Neural cell (in vitro differentiated cells): ENCODE data around the gene NPEPL1. TPM values are rescaled to one million over a fixed set of nuclear protein-coding genes. Genes with fewer than 3 reads are reported as not detected.

Experiments used
- H2AFZ ChIP-seq: fragments of 200-600, 300-800 bp; sonication (generic), shearing (Covaris generic); 2 replicates; pipeline ENCODE4 v1.6.0; 2014; ENCODE audit warnings: low read depth, mild to moderate bottlenecking, antibody characterized with exemption, low read length, moderate library complexity
- H3F3A ChIP-seq: fragments of 200-600 bp; shearing (Covaris generic); 2 replicates; pipeline ENCODE4 v1.6.1; 2016; ENCODE audit warnings: mild to moderate bottlenecking, moderate library complexity, mixed read lengths, antibody characterized with exemption, low read length; ENCODE audit not compliant: insufficient read depth, poor library complexity, severe bottlenecking
- H3K27ac ChIP-seq: fragments of 200-600, 300-800 bp; sonication (generic), shearing (Covaris generic); 2 replicates; pipeline ENCODE4 v1.5.1; 2014; ENCODE audit warnings: mild to moderate bottlenecking, low read length, moderate library complexity
- H3K27me3 ChIP-seq: fragments of 300-800, 200-600 bp; sonication (generic), shearing (Covaris generic); 2 replicates; pipeline ENCODE4 v1.6.0; 2014; ENCODE audit warnings: mild to moderate bottlenecking, low read depth, low read length, moderate library complexity; ENCODE audit not compliant: insufficient read depth
- H3K36me3 ChIP-seq: fragments of 300-800, 200-600 bp; sonication (generic), shearing (Covaris generic); 2 replicates; pipeline ENCODE4 v1.5.1; 2014; ENCODE audit warnings: mild to moderate bottlenecking, antibody characterized with exemption, low read length, moderate library complexity; ENCODE audit not compliant: insufficient read depth
- H3K4me2 ChIP-seq: fragments of 300-800, 200-600 bp; sonication (generic), shearing (Covaris generic); 2 replicates; pipeline ENCODE4 v1.6.0; 2014; ENCODE audit warnings: mild to moderate bottlenecking, low read length
- H3K4me3 ChIP-seq: fragments of 300-800, 200-600 bp; sonication (generic), shearing (Covaris generic); 2 replicates; pipeline ENCODE4 v1.5.1; 2014; ENCODE audit warnings: mild to moderate bottlenecking, low read length, moderate library complexity
- H3K79me2 ChIP-seq: fragments of 200-600 bp; shearing (Covaris generic); replicated peaks from 2 replicates; pipeline ENCODE4 v1.6.0; 2014; ENCODE audit warnings: mild to moderate bottlenecking, low read length, moderate library complexity; ENCODE audit not compliant: insufficient read depth
- H3K9ac ChIP-seq: fragments of 300-800, 200-600 bp; sonication (generic), shearing (Covaris generic); 2 replicates; pipeline ENCODE4 v1.6.1; 2016; ENCODE audit warnings: mild to moderate bottlenecking, low read length, mixed read lengths
- H3K9me2 ChIP-seq: fragments of 200-600 bp; shearing (Covaris generic); 2 replicates; pipeline ENCODE4 v1.6.1; 2016; ENCODE audit warnings: mild to moderate bottlenecking, low read length, mixed read lengths; ENCODE audit not compliant: insufficient read depth
- H3K9me3 ChIP-seq: fragments of 200-600, 300-800 bp; sonication (generic), shearing (Covaris generic); 2 replicates; pipeline ENCODE4 v1.6.1; 2016; ENCODE audit warnings: mild to moderate bottlenecking, mixed run types, low read length, moderate library complexity, mixed read lengths
- H4K20me1 ChIP-seq: fragments of 200-600 bp; shearing (Covaris generic); 2 replicates; pipeline ENCODE4 v1.6.1; 2016; ENCODE audit warnings: mild to moderate bottlenecking, mixed run types; ENCODE audit not compliant: insufficient read depth
- CTCF ChIP-seq: fragments of 450-650 bp; IDR thresholded peaks from 2 replicates; pipeline ENCODE4 v1.5.1; 2014; ENCODE audit warnings: antibody characterized with exemption, mild to moderate bottlenecking, moderate library complexity; ENCODE audit not compliant: poor library complexity, severe bottlenecking
- EP300 ChIP-seq: fragments of 450-650 bp; conservative IDR thresholded peaks from 2 replicates; pipeline ENCODE4 v1.6.1; 2014; ENCODE audit warnings: antibody characterized with exemption, mild to moderate bottlenecking, moderate library complexity; ENCODE audit not compliant: poor library complexity, severe bottlenecking
- EZH2 ChIP-seq: fragments of 200-600, 300-800 bp; shearing (Covaris generic), sonication (generic); IDR thresholded peaks from 2 replicates; pipeline ENCODE4 v1.6.1; 2014; ENCODE audit warnings: antibody characterized with exemption, low read length, borderline replicate concordance, mild to moderate bottlenecking; ENCODE audit not compliant: insufficient read depth, poor library complexity, severe bottlenecking
- MXI1 ChIP-seq: fragments of 450-650 bp; conservative IDR thresholded peaks from 2 replicates; pipeline ENCODE4 v1.6.1; 2014; ENCODE audit warnings: antibody characterized with exemption, mild to moderate bottlenecking; ENCODE audit not compliant: poor library complexity, severe bottlenecking
- POLR2AphosphoS5 ChIP-seq: IDR thresholded peaks from 2 replicates; pipeline ENCODE4 v1.6.1; 2012
- RAD21 ChIP-seq: fragments of 450-650 bp; conservative IDR thresholded peaks from 2 replicates; pipeline ENCODE4 v1.6.1; 2014; ENCODE audit warnings: antibody characterized with exemption, mild to moderate bottlenecking, moderate library complexity
- REST ChIP-seq: IDR thresholded peaks from 2 replicates; pipeline ENCODE4 v1.6.1; 2012; ENCODE audit warnings: borderline replicate concordance
- SMC3 ChIP-seq: fragments of 450-650 bp; conservative IDR thresholded peaks from 2 replicates; pipeline ENCODE4 v1.6.1; 2014; ENCODE audit warnings: antibody characterized with exemption, mild to moderate bottlenecking, moderate library complexity; ENCODE audit not compliant: poor library complexity
- TAF1 ChIP-seq: IDR thresholded peaks from 2 replicates; pipeline ENCODE4 v1.6.1; 2012; ENCODE audit warnings: low read depth
- polyA plus RNA-seq: library from polyadenylated mRNA; depleted of rRNA; stranded (reverse); fragments of >200 nt; gene quantifications from 2 replicates; pipeline ENCODE4 v1.2.3, GENCODE V29; 2014

NPEPL1 gene
- polyA plus RNA-seq, 1 donor from 2014 or later = 63.4 TPM

- no peaks in the 10 kb centered on the region for H4K20me1 ChIP-seq
- no peaks in the 10 kb centered on the region for H3K79me2 ChIP-seq
- H2AFZ ChIP-seq = no peak overlapping the region
- H3K27me3 ChIP-seq = no peaks in the 10 kb centered on the region
- no peak overlapping the region for H3K9ac ChIP-seq
- H3K9me2 ChIP-seq = no peaks in the 10 kb centered on the region
- peaks cover 10% of the 10 kb centered on the region for H3K36me3 ChIP-seq
- no peaks in the 10 kb centered on the region for H3F3A ChIP-seq
- no peak overlapping the region for H3K4me2 ChIP-seq
- H3K9me3 ChIP-seq = peaks cover 6% of the 10 kb centered on the region
- no peak overlapping the region for H3K27ac ChIP-seq
- no peak overlapping the region for H3K4me3 ChIP-seq
- TF ChIP-seq REST (no peak), SMC3 (no peak), TAF1 (no peak), POLR2AphosphoS5 (no peak), RAD21 (no peak), MXI1 (no peak), EZH2 (no peak), CTCF (no peak), EP300 (no peak)
Observed at GRCh38 chr20:58696411-58696961, 3.9 kb downstream of the NPEPL1 start.

DNA sequence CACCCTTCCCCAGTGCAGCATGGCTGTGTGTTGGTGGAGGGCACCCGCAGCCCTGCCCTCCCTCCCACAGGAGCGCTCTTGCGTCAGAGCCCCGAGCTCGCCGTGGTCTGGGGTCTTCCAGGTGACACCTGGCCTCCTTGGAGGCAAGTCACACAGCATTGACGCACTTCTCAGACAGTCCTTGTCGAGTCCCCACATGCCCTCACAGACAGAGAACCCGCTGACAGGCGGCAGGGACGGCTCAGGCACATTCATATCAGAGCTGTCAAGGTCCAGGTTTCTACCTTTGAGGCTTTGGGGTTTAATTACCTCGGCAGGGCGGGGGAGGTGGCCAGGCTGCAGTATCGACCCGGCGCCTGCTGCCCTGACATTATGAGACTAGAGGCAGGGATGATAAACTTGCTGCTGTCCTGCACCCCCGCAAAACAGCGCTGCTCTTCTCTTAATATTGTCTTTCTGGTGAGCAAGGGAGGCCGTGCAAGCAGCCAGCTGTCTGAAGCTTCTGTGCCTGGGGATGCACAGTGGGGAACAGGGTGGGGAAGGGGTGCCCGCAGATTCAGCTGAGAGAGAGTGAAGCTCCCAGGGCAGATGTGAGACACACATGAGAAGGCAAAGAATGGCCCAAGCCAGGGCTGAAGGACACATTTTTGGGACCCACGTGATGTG is 4.7 kb downstream of the NPEPL1 start:
- Histone ChIP-seq H3K9me3 (peaks cover 6% of the 10 kb centered on the region), H3K36me3 (peaks cover 10% of the 10 kb centered on the region), H3K9ac (no peak overlapping the region), H3F3A (no peaks in the 10 kb centered on the region), H3K27me3 (no peaks in the 10 kb centered on the region), H3K9me2 (no peaks in the 10 kb centered on the region), H2AFZ (no peak overlapping the region), H3K79me2 (no peaks in the 10 kb centered on the region), H4K20me1 (no peaks in the 10 kb centered on the region), H3K4me2 (no peak overlapping the region), H3K4me3 (no peak overlapping the region), H3K27ac (no peak overlapping the region)
- TF ChIP-seq RAD21 = no peak
- no peak for TF ChIP-seq TAF1
- no peak for TF ChIP-seq POLR2AphosphoS5
- TF ChIP-seq EP300 = no peak
- TF ChIP-seq REST = no peak
- no peak for TF ChIP-seq CTCF
- TF ChIP-seq EZH2 = no peak
- no peak for TF ChIP-seq SMC3
- no peak for TF ChIP-seq MXI1
